GM18499 (cell line): ENCODE data around the gene AXDND1.
"Not testable (repeated sequence)": the region's sequence is repeated elsewhere in the genome, so short reads cannot be mapped to it uniquely, and the experiment has no call there.

Experiments
- ATAC-seq: cut with Tn5 transposase; IDR thresholded peaks from one replicate; pipeline ENCODE4 v1.9.1; 2021; ENCODE audit warnings: moderate number of reproducible peaks; ENCODE audit not compliant: insufficient read depth, unreplicated experiment

Gene AXDND1

GRCh38 chr1:179448437-179449149 lies 82.8 kb downstream of the AXDND1 start:
- no peak for ATAC-seq

GRCh38 chr1:179459606-179460206 lies 93.9 kb downstream of the AXDND1 start:
- not testable (repeated sequence) for ATAC-seq

- not testable (repeated sequence) for ATAC-seq
These were observed 99.9 kb downstream of the AXDND1 start for GRCh38 chr1:179465661-179466060.

- no peak for ATAC-seq
These were observed 108.9 kb downstream of the AXDND1 start for GRCh38 chr1:179474713-179475112.

- no peak for ATAC-seq
These were observed 110.7 kb downstream of the AXDND1 start for GRCh38 chr1:179476484-179476883.

- no peak for ATAC-seq
These were observed 112.6 kb downstream of the AXDND1 start for GRCh38 chr1:179478370-179478769.

GRCh38 chr1:179490611-179491010 lies 124.8 kb downstream of the AXDND1 start:
- ATAC-seq, result no peak

GRCh38 chr1:179493323-179493722 lies 127.6 kb downstream of the AXDND1 start:
- no peak for ATAC-seq

- ATAC-seq, result no peak
These were observed 140.4 kb downstream of the AXDND1 start for GRCh38 chr1:179506199-179506598.

GRCh38 chr1:179509384-179509783 lies 143.6 kb downstream of the AXDND1 start:
- ATAC-seq, result no peak

- peak; percentile 73 for ATAC-seq
These were observed 144.3 kb downstream of the AXDND1 start for GRCh38 chr1:179510038-179510437.

GRCh38 chr1:179516976-179517705 lies 151.4 kb downstream of the AXDND1 start:
- ATAC-seq, result no peak

- not testable (repeated sequence) for ATAC-seq
These were observed 152.8 kb downstream of the AXDND1 start for GRCh38 chr1:179518544-179518943.

- no peak for ATAC-seq
These were observed 163.9 kb downstream of the AXDND1 start for GRCh38 chr1:179529482-179530195.

GRCh38 chr1:179530352-179530751 lies 164.6 kb downstream of the AXDND1 start:
- ATAC-seq, result no peak

GRCh38 chr1:179541774-179542173 lies 176.0 kb downstream of the AXDND1 start:
- no peak for ATAC-seq

GRCh38 chr1:179545321-179545720 lies 179.6 kb downstream of the AXDND1 start:
- no peak for ATAC-seq

- ATAC-seq, result no peak
These were observed 181.3 kb downstream of the AXDND1 start for GRCh38 chr1:179547021-179547535.

GRCh38 chr1:179548666-179549367 lies 183.0 kb downstream of the AXDND1 start:
- no peak for ATAC-seq

- no peak for ATAC-seq
These were observed 183.6 kb downstream of the AXDND1 start for GRCh38 chr1:179549368-179549700.
